ENCODE results near the gene ERAS.

GRCh38 chrX:48790477-48790876 is 35.8 kb upstream of the ERAS start:
- TF ChIP-seq CTCF (IDR thresholded peaks at IDR 0.05) (no peak), POLR2A (IDR thresholded peaks at IDR 0.05) (no peak)
